ENCODE results near the gene CCDC85C. TPM values are rescaled to one million over a fixed set of nuclear protein-coding genes. Genes with fewer than 3 reads are reported as not detected.

Gene CCDC85C
- total RNA-seq, 1 experiment from 2014 or later, result 33.2 TPM

GRCh38 chr14:99624971-99625370 lies 21.0 kb upstream of the CCDC85C start:
- no peak for DNase-seq
- H4K20me1 ChIP-seq (ENCODE audit: control insufficient read depth, insufficient read depth, insufficient read length), result no peaks in the 10 kb centered on the region
- no peaks in the 10 kb centered on the region for H3K27me3 ChIP-seq (ENCODE audit: insufficient read depth, low read length)
- Mint-ChIP-seq H3K4me1 (peaks cover 11 to 24% of the 10 kb centered on the region in 2 experiments), H3K36me3 (ENCODE audit: insufficient read depth in 1 of 3, low read depth in 3 of 3) (no peaks in the 10 kb centered on the region; a peak in 1 of 7 replicates), H3K4me3 (no peak overlapping the region), H3K27ac (no peak overlapping the region), H3K9me3 (no peaks in the 10 kb centered on the region), H3K27me3 (ENCODE audit: low read depth) (no peaks in the 10 kb centered on the region; the same call in 1 of the 2 replicates)
- no peak overlapping the region for H3K23ac ChIP-seq (ENCODE audit: insufficient read length, low read depth, low read length)
- no peak overlapping the region for H3K56ac ChIP-seq (ENCODE audit: insufficient read length, low read depth, low read length)
- no peak overlapping the region for H3K4me2 ChIP-seq (ENCODE audit: insufficient read depth, insufficient read length, low read length)
- H3K9me3 ChIP-seq (ENCODE audit: control insufficient read depth, low read depth, low read length), result no peaks in the 10 kb centered on the region
- H2BK120ac ChIP-seq (ENCODE audit: low read depth, low read length, poor library complexity, severe bottlenecking), result no peak overlapping the region
- H2AFZ ChIP-seq (ENCODE audit: low read length), result no peak overlapping the region
- H3K4ac ChIP-seq (ENCODE audit: low read depth, low read length), result no peak overlapping the region
- no peak overlapping the region for H2AK5ac ChIP-seq (ENCODE audit: insufficient read length, low read length)
- TF ChIP-seq CTCF (conservative IDR thresholded peaks at IDR 0.05), result no peak
- H2BK5ac ChIP-seq (ENCODE audit: insufficient read length, low read length), result no peak overlapping the region
- H3K79me1 ChIP-seq (ENCODE audit: insufficient read depth, low read depth, low read length, poor library complexity, severe bottlenecking), result no peaks in the 10 kb centered on the region
- H3K79me2 ChIP-seq (ENCODE audit: insufficient read depth, low read length), result no peaks in the 10 kb centered on the region
- H3T11ph ChIP-seq (ENCODE audit: low read length), result no peak overlapping the region
- H2BK12ac ChIP-seq (ENCODE audit: insufficient read length, low read depth, low read length), result no peak overlapping the region
- H4K5ac ChIP-seq (ENCODE audit: insufficient read length, low read depth, low read length), result no peak overlapping the region
- WGBS (ENCODE audit: extremely low coverage, insufficient read length, low lambda C conversion rate), result no CpG with 5 or more reads among the region's 13 CpGs
- no peak overlapping the region for H3K18ac ChIP-seq (ENCODE audit: insufficient read length, low read depth, low read length)
- H3K27ac ChIP-seq (ENCODE audit: insufficient read length, low read depth, low read length), result no peak overlapping the region
- no peak overlapping the region for H2BK15ac ChIP-seq (ENCODE audit: low read depth, low read length)
- H2BK20ac ChIP-seq (ENCODE audit: low read depth, low read length, poor library complexity, severe bottlenecking), result no peak overlapping the region
- no peak overlapping the region for H4K91ac ChIP-seq (ENCODE audit: insufficient read length, low read depth, low read length)
- no peak overlapping the region for H4K8ac ChIP-seq (replicated peaks; ENCODE audit: insufficient read length, low read depth, low read length)
- H3K4me1 ChIP-seq (ENCODE audit: insufficient read depth, low read length), result peaks cover 2% of the 10 kb centered on the region; the same call in 1 of the 2 replicates
- H3K23me2 ChIP-seq (ENCODE audit: insufficient read length, low read depth, low read length, poor library complexity, severe bottlenecking), result no peaks in the 10 kb centered on the region
- H3K9ac ChIP-seq (ENCODE audit: extremely low read depth, insufficient read length, low read length), result no peak overlapping the region
- no peak overlapping the region for H3K14ac ChIP-seq (ENCODE audit: insufficient read depth, low read length)
